Astrocyte (in vitro differentiated cells and primary cell): ENCODE results near the gene PTOV1. TPM values are rescaled to one million over a fixed set of nuclear protein-coding genes. Genes with fewer than 3 reads are reported as not detected.
A peak's percentile ranks its signal among the peaks of the same experiment; 100 is the strongest.

Experiments used
- DNase-seq: peaks from one replicate; pipeline ENCODE4 v3.0.0-alpha.2; 2010; ENCODE audit warnings: low read depth
- FAIRE-seq: peaks from 2 replicates; lab custom pipeline; 2011; peaks lifted over from hg19 to GRCh38; lab: Jason Lieb, UNC
- H2AFZ ChIP-seq: 2 replicates; pipeline ENCODE4 v1.6.0; 2012; ENCODE audit warnings: low read depth, low read length, inconsistent platforms
- H3K27ac ChIP-seq: 2 replicates; pipeline ENCODE4 v1.5.1; 2011; ENCODE audit warnings: low read depth, low read length, inconsistent platforms
- H3K27me3 ChIP-seq: 2 replicates; pipeline ENCODE4 v1.6.0; 2011; ENCODE audit warnings: low read length, inconsistent platforms; ENCODE audit not compliant: insufficient read depth
- H3K36me3 ChIP-seq: 2 replicates; pipeline ENCODE4 v1.5.1; 2011; ENCODE audit warnings: low read length, inconsistent platforms; ENCODE audit not compliant: insufficient read depth
- H3K4me1 ChIP-seq: 2 replicates; pipeline ENCODE4 v1.5.1; 2011; ENCODE audit warnings: low read length, inconsistent platforms; ENCODE audit not compliant: insufficient read depth
- H3K4me2 ChIP-seq: 2 replicates; pipeline ENCODE4 v1.6.0; 2012; ENCODE audit warnings: low read length, inconsistent platforms
- H3K4me3 ChIP-seq: 2 replicates; pipeline ENCODE4 v1.5.1; 2011; ENCODE audit warnings: low read depth, mild to moderate bottlenecking, low read length, inconsistent platforms; ENCODE audit not compliant: insufficient read depth
- H3K79me2 ChIP-seq: 2 replicates; pipeline ENCODE4 v1.6.0; 2012; ENCODE audit warnings: mild to moderate bottlenecking, low read length, inconsistent platforms; ENCODE audit not compliant: insufficient read depth
- H3K9ac ChIP-seq: 2 replicates; pipeline ENCODE4 v1.6.0; 2012; ENCODE audit warnings: mild to moderate bottlenecking, low read length, inconsistent platforms
- H3K9me3 ChIP-seq: 2 replicates; pipeline ENCODE4 v1.5.1; 2012; ENCODE audit warnings: low read depth, mild to moderate bottlenecking, low read length, inconsistent platforms; ENCODE audit not compliant: insufficient read depth
- H4K20me1 ChIP-seq: 2 replicates; pipeline ENCODE4 v1.6.0; 2012; ENCODE audit warnings: low read length, inconsistent platforms; ENCODE audit not compliant: insufficient read depth
- H3K27ac Mint-ChIP-seq: one replicate; pipeline ENCODE4 v1.8.0; 2021; ENCODE audit warnings: mild to moderate bottlenecking, mixed read lengths; ENCODE audit not compliant: unreplicated experiment
- H3K27me3 Mint-ChIP-seq: one replicate; pipeline ENCODE4 v1.8.0; 2021; ENCODE audit warnings: low read depth, mixed read lengths; ENCODE audit not compliant: unreplicated experiment
- H3K36me3 Mint-ChIP-seq: one replicate; pipeline ENCODE4 v1.8.0; 2021; ENCODE audit warnings: low read depth, mixed read lengths; ENCODE audit not compliant: unreplicated experiment
- H3K4me1 Mint-ChIP-seq: one replicate; pipeline ENCODE4 v1.8.0; 2021; ENCODE audit warnings: low read depth, mixed read lengths; ENCODE audit not compliant: unreplicated experiment
- H3K4me3 Mint-ChIP-seq: one replicate; pipeline ENCODE4 v1.8.0; 2021; ENCODE audit warnings: mild to moderate bottlenecking, moderate library complexity, mixed read lengths; ENCODE audit not compliant: unreplicated experiment
- H3K9me3 Mint-ChIP-seq: one replicate; pipeline ENCODE4 v1.8.0; 2021; ENCODE audit warnings: mild to moderate bottlenecking, mixed read lengths; ENCODE audit not compliant: unreplicated experiment
- CTCF ChIP-seq: IDR thresholded peaks from 2 replicates; pipeline ENCODE4 v1.5.1; 2011; ENCODE audit warnings: low read depth, mild to moderate bottlenecking, inconsistent platforms, low read length, moderate library complexity; ENCODE audit not compliant: insufficient read depth
- EZH2 ChIP-seq: IDR thresholded peaks from 2 replicates; pipeline ENCODE4 v1.6.1; 2012; ENCODE audit warnings: mild to moderate bottlenecking, low read length, inconsistent platforms; ENCODE audit not compliant: insufficient read depth
- total RNA-seq: library from RNA; stranded (reverse); gene quantifications from 2 replicates; pipeline ENCODE4 v1.2.1, GENCODE V29; 2021

Gene PTOV1
- total RNA-seq, 1 donor from 2014 or later = 162 TPM

- TF ChIP-seq CTCF = no peak
- no peak for TF ChIP-seq EZH2
- H3K79me2 ChIP-seq = peaks cover 45% of the 10 kb centered on the region
- peaks cover 67% of the 10 kb centered on the region for H4K20me1 ChIP-seq
- H2AFZ ChIP-seq = no peak overlapping the region
- H3K4me2 ChIP-seq = no peak overlapping the region
- H3K9me3 ChIP-seq = no peaks in the 10 kb centered on the region
- DNase-seq = no peak
- Mint-ChIP-seq H3K27me3 (no peaks in the 10 kb centered on the region), H3K4me1 (peaks cover 12% of the 10 kb centered on the region), H3K27ac (no peak overlapping the region), H3K36me3 (peaks cover 15% of the 10 kb centered on the region), H3K9me3 (no peaks in the 10 kb centered on the region), H3K4me3 (no peak overlapping the region)
- no peak overlapping the region for H3K9ac ChIP-seq
- peaks cover 40% of the 10 kb centered on the region for H3K4me1 ChIP-seq
- FAIRE-seq = no peak
- H3K27me3 ChIP-seq = no peaks in the 10 kb centered on the region
- peaks cover 16% of the 10 kb centered on the region for H3K36me3 ChIP-seq
- H3K27ac ChIP-seq = peak overlapping the region; percentile 14
- no peak overlapping the region for H3K4me3 ChIP-seq
Observed at GRCh38 chr19:49861107-49861506, 10.1 kb downstream of the PTOV1 start.

GRCh38 chr19:49861541-49862378 is 10.8 kb downstream of the PTOV1 start:
- FAIRE-seq (no peak), DNase-seq (no peak)
- Histone ChIP-seq H4K20me1 (peaks cover 62% of the 10 kb centered on the region), H3K79me2 (peaks cover 52% of the 10 kb centered on the region), H3K27ac (no peak overlapping the region), H3K4me3 (no peak overlapping the region), H3K9ac (no peak overlapping the region), H2AFZ (no peak overlapping the region), H3K4me1 (peaks cover 46% of the 10 kb centered on the region), H3K36me3 (peaks cover 16% of the 10 kb centered on the region), H3K4me2 (no peak overlapping the region), H3K27me3 (no peaks in the 10 kb centered on the region), H3K9me3 (no peaks in the 10 kb centered on the region)
- TF ChIP-seq CTCF (no peak), EZH2 (no peak)
- Mint-ChIP-seq H3K4me1 (peaks cover 15% of the 10 kb centered on the region), H3K36me3 (peaks cover 15% of the 10 kb centered on the region), H3K27me3 (no peaks in the 10 kb centered on the region), H3K9me3 (no peaks in the 10 kb centered on the region), H3K4me3 (no peak overlapping the region), H3K27ac (no peak overlapping the region)
